ENCODE data around the gene PPP3R1. TPM values are rescaled to one million over a fixed set of nuclear protein-coding genes. Genes with fewer than 3 reads are reported as not detected.
A peak's percentile ranks its signal among the peaks of the same experiment; 100 is the strongest.

The PPP3R1 gene
- total and polyA plus RNA-seq, 2 of the 8 experiments (the other 6 are each of a cell fraction or from before 2014, with no cell fraction given): 9.3 to 85.1 TPM

GRCh38 chr2:68294187-68294586 lies 41.9 kb upstream of the PPP3R1 start:
- H2BK5ac ChIP-seq (ENCODE audit: low read depth, low read length): no peak overlapping the region
- no peaks in the 10 kb centered on the region for H4K20me1 ChIP-seq (replicated peaks in 1 of 2; ENCODE audit: control insufficient read depth in 1 of 2, insufficient read depth in 2 of 2, low read length in 2 of 2)
- H3K4ac ChIP-seq (replicated peaks; ENCODE audit: insufficient read length, low read depth, low read length): no peak overlapping the region
- no peak overlapping the region for H2AFZ ChIP-seq (ENCODE audit: low read length)
- no peak overlapping the region for H2BK120ac ChIP-seq (replicated peaks; ENCODE audit: low read depth, low read length)
- H4K8ac ChIP-seq (ENCODE audit: extremely low read depth, insufficient read depth, low read length): no peak overlapping the region
- H3K36me3 ChIP-seq (ENCODE audit: control insufficient read depth in 2 of 4, insufficient read depth in 4 of 4, low read length in 3 of 4): no peaks in the 10 kb centered on the region
- no peaks in the 10 kb centered on the region for H3K23me2 ChIP-seq (ENCODE audit: low read depth, low read length)
- H4K5ac ChIP-seq (ENCODE audit: insufficient read length, low read depth, low read length): no peak overlapping the region
- H2BK15ac ChIP-seq (ENCODE audit: low read length): no peak overlapping the region
- no peak overlapping the region for H3K27ac ChIP-seq (ENCODE audit: low read depth, low read length)
- WGBS, 2 experiments (ENCODE audit: extremely low coverage in 1 of 2, insufficient coverage in 1 of 2, insufficient read length in 1 of 2, insufficient replicate concordance in 2 of 2, low coverage in 1 of 2, low lambda C conversion rate in 2 of 2, missing lambda C conversion rate in 1 of 2): 89% methylated on average over 3 of the region's 3 CpGs; no CpG with 5 or more reads in 1 of the 2 experiments
- H3K79me2 ChIP-seq (ENCODE audit: control insufficient read depth in 1 of 2, insufficient read depth in 2 of 2, low read length in 2 of 2): no peaks in the 10 kb centered on the region
- no peak overlapping the region for H3K23ac ChIP-seq (ENCODE audit: insufficient read length)
- H3K79me1 ChIP-seq (ENCODE audit: low read depth, low read length): no peaks in the 10 kb centered on the region
- ChIA-PET POLR2A (ENCODE audit: partially characterized antibody) (interaction anchor here (0.5 to 0.7 kb wide), 2 partner anchors 40 to 205 kb away, joined by 3 read pairs; no protein-coding TSS in a partner anchor), CTCF (ENCODE audit: partially characterized antibody) (interaction anchor here (0.9 to 10.2 kb wide), 15 partner anchors 11 to 172 kb away, joined by 3 to 108 read pairs (median 5); partner anchors contain the start of gene CNRIP1)
- no peak for DNase-seq (ENCODE audit: low read depth in 1 of 2, low spot score in 2 of 2)
- no peak overlapping the region for H3K18ac ChIP-seq (ENCODE audit: extremely low read depth, low read length)
- no peak overlapping the region for H3K4me3 ChIP-seq (ENCODE audit: extremely low read depth in 1 of 4, insufficient read depth in 2 of 4, low read depth in 3 of 4, low read length in 4 of 4)
- TF ChIP-seq CTCF (IDR thresholded peaks at IDR 0.05; ENCODE audit: control extremely low read depth in 1 of 3, insufficient read depth in 1 of 3, low read depth in 1 of 3, low read length in 3 of 3) (peak in 2 of 3 experiments; percentile 11 to 22; a peak in 2 of 4 replicates), CREB1 (IDR thresholded peaks at IDR 0.05) (no peak), SIX5 (IDR thresholded peaks at IDR 0.05; ENCODE audit: low read depth, low read length) (no peak), SP1 (IDR thresholded peaks at IDR 0.05; ENCODE audit: low read depth, low read length) (no peak), E2F6 (IDR thresholded peaks at IDR 0.05) (no peak), SIN3A (conservative IDR thresholded peaks at IDR 0.05 in 1 of 2, IDR thresholded peaks at IDR 0.05 in 1 of 2; ENCODE audit: low read depth in 1 of 2, low read length in 2 of 2) (no peak)
- no peak overlapping the region for H3K9ac ChIP-seq (replicated peaks in 1 of 4; ENCODE audit: extremely low read depth in 1 of 4, low read depth in 3 of 4, low read length in 3 of 4)
- H3K56ac ChIP-seq (replicated peaks; ENCODE audit: insufficient read length, low read depth, low read length): no peak overlapping the region
- H3K4me1 ChIP-seq (replicated peaks in 1 of 4; ENCODE audit: control insufficient read depth in 3 of 4, insufficient read depth in 4 of 4, low read length in 3 of 4): no peaks in the 10 kb centered on the region
- H2BK20ac ChIP-seq (ENCODE audit: low read length): no peak overlapping the region
- H2AK5ac ChIP-seq (ENCODE audit: low read depth, low read length): no peak overlapping the region
- no peaks in the 10 kb centered on the region for H3K9me3 ChIP-seq (ENCODE audit: insufficient read depth in 2 of 2, low read depth in 1 of 2, low read length in 1 of 2)
- no peak for FAIRE-seq
- no peak overlapping the region for H2BK12ac ChIP-seq (ENCODE audit: low read depth, low read length)
- no peak overlapping the region for H3K4me2 ChIP-seq (ENCODE audit: insufficient read depth in 1 of 2, low read depth in 2 of 2, low read length in 2 of 2)
- no peaks in the 10 kb centered on the region for H3K27me3 ChIP-seq (replicated peaks in 1 of 4; ENCODE audit: control insufficient read depth in 3 of 4, extremely low read depth in 1 of 4, insufficient read depth in 3 of 4, low read length in 3 of 4)
- no peak overlapping the region for H4K91ac ChIP-seq (replicated peaks; ENCODE audit: insufficient read length, low read length)
- H3K14ac ChIP-seq (ENCODE audit: insufficient read length): no peak overlapping the region

All from H1 (cell line).